ENCODE data around the gene TCF12. TPM values are rescaled to one million over a fixed set of nuclear protein-coding genes. Genes with fewer than 3 reads are reported as not detected.

TCF12 gene
- polyA plus RNA-seq, 4 donors: 15.4 to 62.0 (median 18.5) TPM

DNA sequence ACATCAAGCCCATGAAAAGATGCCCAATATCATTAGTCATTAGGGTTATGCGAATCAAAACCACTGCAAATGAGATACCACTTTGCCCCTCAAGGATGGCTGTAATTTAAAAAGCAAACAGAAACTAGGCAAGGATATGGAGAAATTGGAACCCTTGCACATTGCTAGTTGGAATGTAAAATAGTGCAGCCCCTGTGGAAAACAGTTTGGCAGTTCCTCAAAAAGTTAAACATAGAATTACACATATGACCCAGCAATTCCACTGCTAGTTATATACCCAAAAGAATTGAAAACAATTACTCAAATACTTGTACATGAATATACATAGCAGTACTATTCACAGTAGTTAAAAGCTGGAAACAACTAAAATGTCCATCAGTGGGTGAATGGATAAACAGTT lies 271.0 kb downstream of the TCF12 start:
- H3K4me1 ChIP-seq (ENCODE audit: control insufficient read depth in 3 of 3, insufficient read depth in 2 of 3, low read depth in 1 of 3, low read length in 2 of 3): peaks cover 0 to under 1% (median 0%) of the 10 kb centered on the region in 3 donors
- WGBS, 3 donors: 90 to 97% (median 95%) methylated on average over 1 of the region's 1 CpG
- no peak overlapping the region for H3K27ac ChIP-seq (ENCODE audit: low read depth in 1 of 3, low read length in 2 of 3)
- DNase-seq (no peak), FAIRE-seq (no peak)
- H3K36me3 ChIP-seq (ENCODE audit: control insufficient read depth in 3 of 3, insufficient read depth in 2 of 3, low read depth in 1 of 3, low read length in 3 of 3): peaks cover 0 to 19% (median 5%) of the 10 kb centered on the region in 3 donors
- H3K9me3 ChIP-seq (ENCODE audit: control insufficient read depth in 2 of 2, insufficient read depth in 1 of 2, low read depth in 1 of 2, low read length in 1 of 2): peaks cover 0 to 3% of the 10 kb centered on the region in 2 donors
- no peaks in the 10 kb centered on the region for H3K27me3 ChIP-seq (ENCODE audit: control insufficient read depth in 3 of 3, insufficient read depth in 3 of 3, low read length in 3 of 3)
- no peak overlapping the region for H3K4me3 ChIP-seq (ENCODE audit: low read depth in 1 of 3, low read length in 3 of 3)

DNA sequence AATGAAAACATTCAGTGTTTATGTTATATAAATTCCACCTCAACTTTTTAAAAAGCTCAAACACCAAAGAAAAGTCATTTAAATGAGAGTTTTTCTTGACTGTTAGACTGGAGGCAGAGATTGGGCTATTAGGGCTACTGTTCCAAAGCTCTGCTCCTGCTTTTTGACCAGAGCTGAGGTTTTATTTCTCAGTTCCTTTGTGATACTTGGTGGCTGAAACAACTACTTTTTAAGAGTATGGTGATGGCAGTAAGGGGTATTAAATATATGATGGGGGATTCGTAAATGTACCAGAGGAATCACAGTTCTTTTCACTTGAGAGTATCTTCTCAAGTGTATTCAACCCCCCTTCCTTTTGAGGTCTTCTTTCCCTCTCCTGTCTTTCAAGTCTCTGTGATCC lies 271.8 kb downstream of the TCF12 start:
- no peak overlapping the region for H3K27ac ChIP-seq (ENCODE audit: low read depth in 1 of 3, low read length in 2 of 3)

DNA sequence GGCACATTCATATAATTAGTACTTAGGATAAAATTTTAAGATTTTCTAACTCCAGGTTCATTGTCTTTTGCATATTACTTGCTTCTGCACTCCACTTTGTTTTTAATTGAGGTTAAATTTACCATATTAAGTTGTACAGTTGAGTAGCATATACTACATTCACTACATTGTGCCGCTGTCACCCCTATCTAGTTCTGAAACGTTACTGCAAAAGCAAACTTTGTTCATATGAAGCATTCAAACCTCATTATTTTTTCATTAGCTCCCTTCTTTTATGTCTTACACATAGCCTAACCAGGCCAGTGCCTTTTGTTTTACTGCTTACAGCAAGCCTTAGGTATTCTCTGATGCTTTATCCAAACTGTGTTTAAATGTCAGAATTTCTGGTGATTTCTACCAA lies 274.7 kb downstream of the TCF12 start:
- FAIRE-seq (no peak), DNase-seq (no peak)
- 72 to 79% (median 79%) methylated on average over 2 of the region's 2 CpGs for WGBS, 3 donors
- Histone ChIP-seq H3K9me3 (ENCODE audit: control insufficient read depth in 2 of 2, insufficient read depth in 1 of 2, low read depth in 1 of 2, low read length in 1 of 2) (no peaks in the 10 kb centered on the region), H3K27me3 (ENCODE audit: control insufficient read depth in 3 of 3, insufficient read depth in 3 of 3, low read length in 3 of 3) (no peaks in the 10 kb centered on the region), H3K4me1 (ENCODE audit: control insufficient read depth in 3 of 3, insufficient read depth in 2 of 3, low read depth in 1 of 3, low read length in 2 of 3) (no peaks in the 10 kb centered on the region), H3K4me3 (ENCODE audit: low read depth in 1 of 3, low read length in 3 of 3) (no peak overlapping the region), H3K36me3 (ENCODE audit: control insufficient read depth in 3 of 3, insufficient read depth in 2 of 3, low read depth in 1 of 3, low read length in 3 of 3) (peaks cover 3 to 13% (median 5%) of the 10 kb centered on the region in 3 donors), H3K27ac (ENCODE audit: low read depth in 1 of 3, low read length in 2 of 3) (no peak overlapping the region)

More for the DNA sequence above, 271.8 kb downstream of the TCF12 start:
- no peak overlapping the region for H3K4me3 ChIP-seq (ENCODE audit: low read depth in 1 of 3, low read length in 3 of 3)
- H3K9me3 ChIP-seq (ENCODE audit: control insufficient read depth in 2 of 2, insufficient read depth in 1 of 2, low read depth in 1 of 2, low read length in 1 of 2): peaks cover 0 to 3% of the 10 kb centered on the region in 2 donors
- H3K4me1 ChIP-seq (ENCODE audit: control insufficient read depth in 3 of 3, insufficient read depth in 2 of 3, low read depth in 1 of 3, low read length in 2 of 3): no peaks in the 10 kb centered on the region
- FAIRE-seq: no peak
- H3K27me3 ChIP-seq (ENCODE audit: control insufficient read depth in 3 of 3, insufficient read depth in 3 of 3, low read length in 3 of 3): no peaks in the 10 kb centered on the region
- WGBS, 3 donors: 85 to 100% (median 100%) methylated on average over 1 of the region's 1 CpG
- DNase-seq: no peak
- peaks cover 0 to 19% (median 5%) of the 10 kb centered on the region in 3 donors for H3K36me3 ChIP-seq (ENCODE audit: control insufficient read depth in 3 of 3, insufficient read depth in 2 of 3, low read depth in 1 of 3, low read length in 3 of 3)

DNA sequence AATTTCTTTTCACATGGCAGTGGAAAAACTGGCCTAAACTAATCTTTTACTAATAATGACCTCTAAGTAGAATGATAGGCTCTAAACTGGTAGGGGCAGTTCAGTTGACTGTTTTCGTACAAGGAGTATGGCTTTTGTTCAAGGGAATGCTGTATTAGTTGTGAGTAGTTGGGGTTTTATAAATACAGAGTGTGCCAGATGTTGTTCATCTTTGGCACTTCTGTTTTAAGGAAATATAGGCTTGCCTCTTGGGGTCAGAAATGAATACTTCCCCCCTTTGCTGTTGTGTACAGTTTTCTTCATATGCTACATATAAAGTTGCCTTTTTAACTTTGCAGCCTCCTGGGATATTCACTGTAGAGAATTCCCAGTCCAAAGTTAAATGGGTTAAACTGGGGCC lies 276.9 kb downstream of the TCF12 start:
- H3K9me3 ChIP-seq (ENCODE audit: control insufficient read depth in 2 of 2, insufficient read depth in 1 of 2, low read depth in 1 of 2, low read length in 1 of 2): no peaks in the 10 kb centered on the region
- DNase-seq (no peak), FAIRE-seq (no peak)
- H3K4me3 ChIP-seq (ENCODE audit: low read depth in 1 of 3, low read length in 3 of 3): no peak overlapping the region
- H3K4me1 ChIP-seq (ENCODE audit: control insufficient read depth in 3 of 3, insufficient read depth in 2 of 3, low read depth in 1 of 3, low read length in 2 of 3): peaks cover 0 to 3% (median 2%) of the 10 kb centered on the region in 3 donors
- H3K27ac ChIP-seq (ENCODE audit: low read depth in 1 of 3, low read length in 2 of 3): no peak overlapping the region
- peaks cover 3 to 13% (median 7%) of the 10 kb centered on the region in 3 donors for H3K36me3 ChIP-seq (ENCODE audit: control insufficient read depth in 3 of 3, insufficient read depth in 2 of 3, low read depth in 1 of 3, low read length in 3 of 3)
- WGBS, 3 donors: 72 to 97% (median 80%) methylated on average over 1 of the region's 1 CpG
- no peaks in the 10 kb centered on the region for H3K27me3 ChIP-seq (ENCODE audit: control insufficient read depth in 3 of 3, insufficient read depth in 3 of 3, low read length in 3 of 3)

DNA sequence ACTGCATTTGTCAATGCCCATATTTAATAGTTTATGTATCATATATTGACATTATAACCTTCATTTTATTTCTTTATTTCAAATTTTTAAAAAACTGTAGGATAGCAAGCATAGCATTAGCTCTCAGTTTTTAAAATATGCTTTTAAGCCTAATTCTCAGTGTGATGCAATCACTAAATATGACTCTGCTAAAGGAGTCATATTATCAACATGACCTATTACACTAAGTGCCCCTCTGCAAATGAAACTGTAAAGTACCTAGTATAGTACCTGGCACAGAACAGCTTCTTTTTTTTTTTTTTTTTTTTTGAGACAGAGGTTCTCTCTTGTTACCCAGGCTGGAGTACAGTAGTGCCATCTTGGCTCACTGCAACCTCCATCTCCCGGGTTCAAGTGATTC lies 278.4 kb downstream of the TCF12 start:
- FAIRE-seq: no peak
- no peak overlapping the region for H3K4me3 ChIP-seq (ENCODE audit: low read depth in 1 of 3, low read length in 3 of 3)
- H3K4me1 ChIP-seq (ENCODE audit: control insufficient read depth in 3 of 3, insufficient read depth in 2 of 3, low read depth in 1 of 3, low read length in 2 of 3): peaks cover 0 to 10% (median 2%) of the 10 kb centered on the region in 3 donors
- WGBS, 3 donors: 91 to 100% (median 95%) methylated on average over 1 of the region's 1 CpG
- no peak overlapping the region for H3K27ac ChIP-seq (ENCODE audit: low read depth in 1 of 3, low read length in 2 of 3)
- DNase-seq: no peak
- no peaks in the 10 kb centered on the region for H3K27me3 ChIP-seq (ENCODE audit: control insufficient read depth in 3 of 3, insufficient read depth in 3 of 3, low read length in 3 of 3)
- H3K36me3 ChIP-seq (ENCODE audit: control insufficient read depth in 3 of 3, insufficient read depth in 2 of 3, low read depth in 1 of 3, low read length in 3 of 3): peaks cover 3 to 13% (median 7%) of the 10 kb centered on the region in 3 donors
- H3K9me3 ChIP-seq (ENCODE audit: control insufficient read depth in 2 of 2, insufficient read depth in 1 of 2, low read depth in 1 of 2, low read length in 1 of 2): no peaks in the 10 kb centered on the region

DNA sequence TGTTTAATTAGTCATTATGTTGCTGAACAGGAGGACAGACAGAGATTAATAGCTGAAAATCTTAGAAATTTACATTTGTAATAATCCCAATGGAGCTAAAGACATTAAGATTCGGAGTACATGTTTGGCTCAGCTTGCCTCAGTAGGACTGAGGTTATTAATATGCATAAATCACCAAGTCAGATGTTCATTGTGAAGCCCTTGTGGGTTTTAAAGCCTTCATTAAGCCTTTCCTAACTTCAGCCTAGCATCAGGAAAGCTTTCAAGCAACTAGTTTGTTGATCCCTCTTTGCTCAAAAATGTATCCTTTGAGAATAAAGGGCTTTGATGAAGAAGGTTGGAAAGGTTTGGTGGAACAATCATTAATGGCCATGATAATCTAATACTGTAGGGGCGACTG lies 279.7 kb downstream of the TCF12 start:
- Histone ChIP-seq H3K4me3 (ENCODE audit: low read depth in 1 of 3, low read length in 3 of 3) (no peak overlapping the region), H3K9me3 (ENCODE audit: control insufficient read depth in 2 of 2, insufficient read depth in 1 of 2, low read depth in 1 of 2, low read length in 1 of 2) (no peaks in the 10 kb centered on the region), H3K27ac (ENCODE audit: low read depth in 1 of 3, low read length in 2 of 3) (no peak overlapping the region), H3K4me1 (ENCODE audit: control insufficient read depth in 3 of 3, insufficient read depth in 2 of 3, low read depth in 1 of 3, low read length in 2 of 3) (peaks cover 0 to 10% (median 2%) of the 10 kb centered on the region in 3 donors), H3K27me3 (ENCODE audit: control insufficient read depth in 3 of 3, insufficient read depth in 3 of 3, low read length in 3 of 3) (no peaks in the 10 kb centered on the region), H3K36me3 (ENCODE audit: control insufficient read depth in 3 of 3, insufficient read depth in 2 of 3, low read depth in 1 of 3, low read length in 3 of 3) (peaks cover 1 to 7% (median 3%) of the 10 kb centered on the region in 3 donors)
- 60 to 73% (median 71%) methylated on average over 2 of the region's 2 CpGs for WGBS, 3 donors
- DNase-seq (no peak), FAIRE-seq (no peak)

DNA sequence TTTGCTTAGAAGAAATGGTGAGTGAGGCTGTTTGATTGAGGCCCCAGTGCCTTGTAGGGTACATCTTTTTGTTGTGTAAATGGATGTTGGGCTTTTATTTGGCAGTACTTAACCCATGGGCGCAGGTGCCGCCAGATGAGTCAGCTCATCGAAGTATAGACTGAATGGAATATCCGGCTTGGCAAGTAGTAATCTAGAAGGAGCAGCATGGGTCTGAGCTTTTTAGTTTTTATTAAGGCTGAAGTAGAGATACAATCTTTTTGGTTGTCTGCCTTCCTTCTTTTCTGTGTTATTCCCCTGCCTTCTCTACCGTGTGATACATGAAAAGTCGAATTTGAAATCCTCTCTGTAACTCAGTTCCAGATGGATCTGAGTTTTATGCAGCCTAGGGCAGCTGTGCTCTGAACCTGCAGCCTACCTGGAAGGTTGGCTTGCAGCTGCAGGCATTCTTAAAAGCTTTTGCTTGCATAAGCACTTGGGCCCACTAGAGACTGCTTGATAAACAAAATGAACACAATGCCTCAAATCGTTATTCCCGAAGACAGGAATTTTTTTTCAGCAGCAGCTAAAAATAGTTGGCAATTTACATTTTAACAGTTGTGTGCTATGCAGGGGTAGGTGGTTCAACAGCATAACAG lies 280.3 kb downstream of the TCF12 start:
- peak; percentile 24 to 58 for DNase-seq

DNA sequence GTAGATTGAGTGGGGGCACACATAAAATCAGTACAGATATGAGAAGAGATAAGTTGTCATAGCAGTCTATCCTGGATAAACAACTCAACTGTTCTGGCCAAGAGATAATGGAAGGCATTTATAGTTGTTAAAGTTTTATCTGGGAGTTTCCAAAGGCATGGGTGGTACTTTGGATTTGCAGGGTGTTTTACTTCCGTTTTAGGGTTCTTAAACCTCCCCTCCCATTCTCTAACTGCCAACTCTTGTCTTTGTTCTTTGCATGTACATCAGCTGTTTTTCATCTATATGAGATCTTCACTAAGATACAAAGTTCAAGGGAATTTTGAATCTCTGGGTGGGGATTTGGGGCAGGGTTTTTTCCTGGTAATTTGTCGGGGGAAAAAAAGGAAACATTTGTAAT lies 283.1 kb downstream of the TCF12 start:
- H3K36me3 ChIP-seq (ENCODE audit: control insufficient read depth in 3 of 3, insufficient read depth in 2 of 3, low read depth in 1 of 3, low read length in 3 of 3): peaks cover 1 to 4% (median 3%) of the 10 kb centered on the region in 3 donors
- H3K27ac ChIP-seq (ENCODE audit: low read depth in 1 of 3, low read length in 2 of 3): no peak overlapping the region
- DNase-seq: peak; percentile 19 to 52
- FAIRE-seq: no peak
- peaks cover 3 to 10% (median 5%) of the 10 kb centered on the region in 3 donors for H3K4me1 ChIP-seq (ENCODE audit: control insufficient read depth in 3 of 3, insufficient read depth in 2 of 3, low read depth in 1 of 3, low read length in 2 of 3)
- H3K27me3 ChIP-seq (ENCODE audit: control insufficient read depth in 3 of 3, insufficient read depth in 3 of 3, low read length in 3 of 3): no peaks in the 10 kb centered on the region
- H3K9me3 ChIP-seq (ENCODE audit: control insufficient read depth in 2 of 2, insufficient read depth in 1 of 2, low read depth in 1 of 2, low read length in 1 of 2): no peaks in the 10 kb centered on the region
- 21 to 46% (median 45%) methylated on average over 2 of the region's 2 CpGs for WGBS, 3 donors
- no peak overlapping the region for H3K4me3 ChIP-seq (ENCODE audit: low read depth in 1 of 3, low read length in 3 of 3)

More for the DNA sequence above, 280.3 kb downstream of the TCF12 start:
- Histone ChIP-seq H3K27ac (ENCODE audit: low read depth in 1 of 3, low read length in 2 of 3) (peak overlapping the region in 1 of 3 donors; percentile 64), H3K9me3 (ENCODE audit: control insufficient read depth in 2 of 2, insufficient read depth in 1 of 2, low read depth in 1 of 2, low read length in 1 of 2) (no peaks in the 10 kb centered on the region), H3K4me3 (ENCODE audit: low read depth in 1 of 3, low read length in 3 of 3) (no peak overlapping the region), H3K36me3 (ENCODE audit: control insufficient read depth in 3 of 3, insufficient read depth in 2 of 3, low read depth in 1 of 3, low read length in 3 of 3) (peaks cover 1 to 9% (median 3%) of the 10 kb centered on the region in 3 donors), H3K4me1 (ENCODE audit: control insufficient read depth in 3 of 3, insufficient read depth in 2 of 3, low read depth in 1 of 3, low read length in 2 of 3) (peaks cover 2 to 10% (median 2%) of the 10 kb centered on the region in 3 donors), H3K27me3 (ENCODE audit: control insufficient read depth in 3 of 3, insufficient read depth in 3 of 3, low read length in 3 of 3) (no peaks in the 10 kb centered on the region)
- 13 to 34% (median 32%) methylated on average over 8 of the region's 8 CpGs for WGBS, 3 donors
- FAIRE-seq: no peak

All from small intestine (tissue), 7 donors.